HepG2 (cell line): ENCODE measurements around the gene ORMDL3. TPM values are rescaled to one million over a fixed set of nuclear protein-coding genes. Genes with fewer than 3 reads are reported as not detected.

Experiments used
- CAMTA2 ChIP-seq: sonication (generic); formaldehyde crosslinking; IDR thresholded peaks from 2 replicates; pipeline ENCODE4 v1.4.0; 2020; ENCODE audit warnings: mild to moderate bottlenecking, missing genetic modification reagents, borderline replicate concordance
- ELF4 ChIP-seq: sonication (generic); formaldehyde crosslinking; IDR thresholded peaks from 2 replicates; pipeline ENCODE4 v1.5.0; 2020; ENCODE audit warnings: missing genetic modification reagents, mild to moderate bottlenecking, moderate library complexity, borderline replicate concordance
- HHEX ChIP-seq: IDR thresholded peaks from 2 replicates; pipeline ENCODE4 v1.6.1; 2016; ENCODE audit warnings: control low read depth
- KAT2B ChIP-seq: fragments of 150-350 bp; IDR thresholded peaks from 2 replicates; pipeline ENCODE4 v1.6.1; 2014; ENCODE audit warnings: low read depth, low read length, borderline replicate concordance
- KDM2A ChIP-seq: sonication (generic); formaldehyde crosslinking; IDR thresholded peaks from 2 replicates; pipeline ENCODE4 v1.4.0; 2020; ENCODE audit warnings: low read depth, missing genetic modification reagents, borderline replicate concordance
- KDM4B ChIP-seq: sonication (generic); formaldehyde crosslinking; IDR thresholded peaks from 2 replicates; pipeline ENCODE4 v1.4.0; 2020; ENCODE audit warnings: missing genetic modification reagents
- KDM6A ChIP-seq: IDR thresholded peaks from 2 replicates; pipeline ENCODE4 v1.6.1; 2016; ENCODE audit warnings: low read depth
- MTF1 ChIP-seq: sonication (generic); formaldehyde crosslinking; IDR thresholded peaks from 2 replicates; pipeline ENCODE4 v1.5.0; 2020; ENCODE audit warnings: missing genetic modification reagents
- PHF20 ChIP-seq: sonication (generic); formaldehyde crosslinking; IDR thresholded peaks from 2 replicates; pipeline ENCODE4 v1.5.0; 2020; ENCODE audit warnings: mild to moderate bottlenecking, missing genetic modification reagents
- PRPF4 ChIP-seq: fragments of 200-400 bp; formaldehyde crosslinking; IDR thresholded peaks from 2 replicates; pipeline ENCODE4 v1.6.1; 2016; ENCODE audit warnings: low read length, low read depth; ENCODE audit not compliant: poor library complexity, severe bottlenecking
- RBAK ChIP-seq: sonication (generic); formaldehyde crosslinking; IDR thresholded peaks from 2 replicates; pipeline ENCODE4 v1.5.1; 2020; ENCODE audit warnings: mild to moderate bottlenecking, missing genetic modification reagents
- SMYD3 ChIP-seq: sonication (generic); formaldehyde crosslinking; IDR thresholded peaks from 2 replicates; pipeline ENCODE4 v1.8.1; 2023; ENCODE audit warnings: mild to moderate bottlenecking, missing genetic modification reagents
- SP140L ChIP-seq: sonication (generic); formaldehyde crosslinking; IDR thresholded peaks from 2 replicates; pipeline ENCODE4 v1.4.0; 2020; ENCODE audit warnings: missing genetic modification reagents, borderline replicate concordance
- TAF1 ChIP-seq: sonication (generic); formaldehyde crosslinking; IDR thresholded peaks from 2 replicates; pipeline ENCODE4 v1.4.0; 2020; ENCODE audit warnings: missing genetic modification reagents
- ZBTB21 ChIP-seq: sonication (generic); formaldehyde crosslinking; IDR thresholded peaks from 2 replicates; pipeline ENCODE4 v1.4.0; 2020; ENCODE audit warnings: missing genetic modification reagents
- ZFX ChIP-seq: sonication (generic); formaldehyde crosslinking; IDR thresholded peaks from 2 replicates; pipeline ENCODE4 v1.4.0; 2020; ENCODE audit warnings: mild to moderate bottlenecking, low read depth, missing genetic modification reagents, moderate library complexity
- ZNF232 ChIP-seq: sonication (generic); formaldehyde crosslinking; IDR thresholded peaks from 2 replicates; pipeline ENCODE4 v1.4.0; 2020; ENCODE audit warnings: missing genetic modification reagents, borderline replicate concordance
- ZNF264 ChIP-seq: sonication (generic); formaldehyde crosslinking; IDR thresholded peaks from 2 replicates; pipeline ENCODE4 v1.4.0; 2020; ENCODE audit warnings: missing genetic modification reagents
- ZNF432 ChIP-seq: sonication (generic); formaldehyde crosslinking; IDR thresholded peaks from 2 replicates; pipeline ENCODE4 v1.5.0; 2020; ENCODE audit warnings: missing genetic modification reagents, mild to moderate bottlenecking, borderline replicate concordance
- ZNF644 ChIP-seq: IDR thresholded peaks from 2 replicates; pipeline ENCODE4 v1.6.1; 2016; ENCODE audit warnings: low read depth
- ZNF672 ChIP-seq: sonication (generic); formaldehyde crosslinking; IDR thresholded peaks from 2 replicates; pipeline ENCODE4 v1.8.1; 2022; ENCODE audit warnings: missing genetic modification reagents
- ZNF674 ChIP-seq: sonication (generic); formaldehyde crosslinking; IDR thresholded peaks from 2 replicates; pipeline ENCODE4 v1.5.0; 2020; ENCODE audit warnings: low read depth, mild to moderate bottlenecking, missing genetic modification reagents
- ZNF709 ChIP-seq: sonication (generic); formaldehyde crosslinking; IDR thresholded peaks from 2 replicates; pipeline ENCODE4 v1.5.0; 2020; ENCODE audit warnings: mild to moderate bottlenecking, missing genetic modification reagents
- ZNF749 ChIP-seq: sonication (generic); formaldehyde crosslinking; IDR thresholded peaks from 2 replicates; pipeline ENCODE4 v1.8.0; 2022; ENCODE audit warnings: mild to moderate bottlenecking, missing genetic modification reagents, moderate library complexity, borderline replicate concordance
- polyA plus RNA-seq, 8 experiments: library from polyadenylated mRNA; depleted of rRNA in 3 of 8; stranded (reverse) in 7 of 8; unstranded in 1 of 8; fragments of >200 nt; fragmentation: Illumina TruSeq in 4 of 8; extraction: Trizol in 4 of 8; gene quantifications; 2 replicates each; pipeline versions ENCODE4 v1.2.1 to v1.2.3, GENCODE V29; 2011 to 2016; ENCODE audit warnings: low read depth in 4 of 8, missing spikeins in 1 of 8, mixed read lengths in 1 of 8; ENCODE audit not compliant: insufficient read depth in 1 of 8
- total RNA-seq, 5 experiments: library from RNA; depleted of rRNA; stranded (reverse); fragments of >200 nt; fragmentation: Illumina TruSeq; extraction: Trizol; gene quantifications; 2 replicates each; pipeline ENCODE4 v1.2.3, GENCODE V29; 2016; ENCODE audit warnings: low read depth in 1 of 5
- TF ChIP-seq, protein P1 (sequence below): sonication (generic); formaldehyde crosslinking; IDR thresholded peaks from 2 replicates; pipeline ENCODE4 v1.5.0; 2020; ENCODE audit warnings: missing genetic modification reagents
- TF ChIP-seq, protein P2 (sequence below): sonication (generic); formaldehyde crosslinking; IDR thresholded peaks from 2 replicates; pipeline ENCODE4 v1.5.1; 2020; ENCODE audit warnings: missing genetic modification reagents, mild to moderate bottlenecking, borderline replicate concordance
- TF ChIP-seq, protein P3 (sequence below): sonication (generic); formaldehyde crosslinking; IDR thresholded peaks from 2 replicates; pipeline ENCODE4 v1.4.0; 2020; ENCODE audit warnings: missing genetic modification reagents
- TF ChIP-seq, protein P4 (sequence below): IDR thresholded peaks from 2 replicates; pipeline ENCODE4 v1.6.1; 2016; ENCODE audit warnings: mild to moderate bottlenecking, missing biosample characterization, missing genetic modification reagents
- TF ChIP-seq, protein P5 (sequence below): sonication (generic); formaldehyde crosslinking; IDR thresholded peaks from 2 replicates; pipeline ENCODE4 v1.4.0; 2020; ENCODE audit warnings: missing genetic modification reagents

ORMDL3 gene
- total and polyA plus RNA-seq, 2 of the 13 experiments (the other 11 are each of a cell fraction or from before 2014, with no cell fraction given) = 181 to 384 TPM

DNA sequence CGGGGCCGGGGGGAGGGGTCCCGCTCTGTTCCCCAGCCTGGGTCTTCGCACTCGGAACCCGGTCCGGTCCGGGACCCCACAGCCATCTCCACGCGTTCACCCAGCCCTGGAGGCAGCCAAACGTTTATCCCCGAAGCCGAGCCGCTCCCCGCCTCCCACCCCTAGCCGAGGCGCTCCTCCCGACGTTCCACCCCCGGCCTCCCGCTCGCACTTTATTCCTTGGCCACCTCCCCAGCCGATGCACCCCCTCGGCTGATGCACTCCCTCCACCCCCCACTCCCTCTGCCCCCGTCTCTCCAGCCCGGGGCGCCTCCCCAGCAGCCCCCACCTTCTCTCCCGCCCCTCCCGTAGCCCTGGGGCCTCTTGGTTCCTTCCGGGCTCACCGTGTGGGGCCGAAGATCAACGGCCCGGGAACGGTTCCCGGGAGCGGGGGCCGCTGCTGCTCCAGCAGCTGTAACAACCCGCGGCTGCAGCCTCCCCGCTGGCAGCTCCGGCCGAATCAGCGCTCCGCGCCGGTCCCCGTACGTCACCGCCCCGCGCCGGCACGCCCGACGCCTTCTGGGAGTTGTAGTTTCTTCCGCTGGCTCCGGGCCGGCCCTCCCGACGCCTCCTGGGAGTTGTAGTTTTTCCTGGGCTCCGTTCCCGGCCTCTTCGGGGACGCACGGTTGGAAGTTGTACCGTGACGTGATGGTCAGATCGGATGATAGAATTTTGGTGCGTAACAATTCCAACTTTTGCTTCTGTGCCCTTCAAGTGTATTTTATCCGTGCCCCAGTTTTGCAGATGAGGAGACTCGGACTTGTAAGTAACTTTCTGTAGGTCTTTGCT is at the start of gene ORMDL3, which contains the start of gene LRRC3C (continued):
- TF ChIP-seq, protein P1, sequence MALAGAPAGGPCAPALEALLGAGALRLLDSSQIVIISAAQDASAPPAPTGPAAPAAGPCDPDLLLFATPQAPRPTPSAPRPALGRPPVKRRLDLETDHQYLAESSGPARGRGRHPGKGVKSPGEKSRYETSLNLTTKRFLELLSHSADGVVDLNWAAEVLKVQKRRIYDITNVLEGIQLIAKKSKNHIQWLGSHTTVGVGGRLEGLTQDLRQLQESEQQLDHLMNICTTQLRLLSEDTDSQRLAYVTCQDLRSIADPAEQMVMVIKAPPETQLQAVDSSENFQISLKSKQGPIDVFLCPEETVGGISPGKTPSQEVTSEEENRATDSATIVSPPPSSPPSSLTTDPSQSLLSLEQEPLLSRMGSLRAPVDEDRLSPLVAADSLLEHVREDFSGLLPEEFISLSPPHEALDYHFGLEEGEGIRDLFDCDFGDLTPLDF = peak; percentile 71; the same call in 1 of the 2 replicates
- TF ChIP-seq ZNF749 (CRISPR knock-in tag) (peak; percentile 49; the same call in 1 of the 2 replicates), ZNF709 (CRISPR knock-in tag) (peak; percentile 14; the same call in 1 of the 2 replicates), ZNF674 (no peak), CAMTA2 (no peak), MTF1 (0 out of 2 replicates have a peak, but pooled peaks have one; percentile 13), ZNF432 (no peak), SMYD3 (CRISPR knock-in tag) (peak; percentile 58), ELF4 (CRISPR knock-in tag) (no peak), ZNF672 (no peak), ZNF644 (no peak), KDM6A (CRISPR knock-in tag) (no peak), SP140L (CRISPR knock-in tag) (no peak), KDM4B (CRISPR knock-in tag) (peak; percentile 56; the same call in 1 of the 2 replicates), KDM2A (peak; percentile 86), ZNF232 (CRISPR knock-in tag) (no peak; the same call in 1 of the 2 replicates), KAT2B (no peak), PHF20 (CRISPR knock-in tag) (0 out of 2 replicates have a peak, but pooled peaks have one; percentile 68), RBAK (CRISPR knock-in tag) (no peak), TAF1 (CRISPR knock-in tag) (peak; percentile 64), PRPF4 (no peak), ZFX (CRISPR knock-in tag) (peak; percentile 91), HHEX (CRISPR knock-in tag) (no peak), ZBTB21 (peak; percentile 93), ZNF264 (CRISPR knock-in tag) (no peak; the same call in 1 of the 2 replicates)
- TF ChIP-seq, protein P2, sequence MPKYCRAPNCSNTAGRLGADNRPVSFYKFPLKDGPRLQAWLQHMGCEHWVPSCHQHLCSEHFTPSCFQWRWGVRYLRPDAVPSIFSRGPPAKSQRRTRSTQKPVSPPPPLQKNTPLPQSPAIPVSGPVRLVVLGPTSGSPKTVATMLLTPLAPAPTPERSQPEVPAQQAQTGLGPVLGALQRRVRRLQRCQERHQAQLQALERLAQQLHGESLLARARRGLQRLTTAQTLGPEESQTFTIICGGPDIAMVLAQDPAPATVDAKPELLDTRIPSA (CRISPR knock-in tag) = peak; percentile 55; the same call in 1 of the 2 replicates
- TF ChIP-seq, protein P3, sequence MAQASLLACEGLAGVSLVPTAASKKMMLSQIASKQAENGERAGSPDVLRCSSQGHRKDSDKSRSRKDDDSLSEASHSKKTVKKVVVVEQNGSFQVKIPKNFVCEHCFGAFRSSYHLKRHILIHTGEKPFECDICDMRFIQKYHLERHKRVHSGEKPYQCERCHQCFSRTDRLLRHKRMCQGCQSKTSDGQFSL = peak; percentile 43
- TF ChIP-seq, protein P4, sequence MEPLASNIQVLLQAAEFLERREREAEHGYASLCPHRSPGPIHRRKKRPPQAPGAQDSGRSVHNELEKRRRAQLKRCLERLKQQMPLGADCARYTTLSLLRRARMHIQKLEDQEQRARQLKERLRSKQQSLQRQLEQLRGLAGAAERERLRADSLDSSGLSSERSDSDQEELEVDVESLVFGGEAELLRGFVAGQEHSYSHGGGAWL (CRISPR knock-in tag) = no peak
- TF ChIP-seq, protein P5, sequence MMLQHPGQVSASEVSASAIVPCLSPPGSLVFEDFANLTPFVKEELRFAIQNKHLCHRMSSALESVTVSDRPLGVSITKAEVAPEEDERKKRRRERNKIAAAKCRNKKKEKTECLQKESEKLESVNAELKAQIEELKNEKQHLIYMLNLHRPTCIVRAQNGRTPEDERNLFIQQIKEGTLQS (CRISPR knock-in tag) = no peak
